Transverse colon (tissue), 4 donors: ENCODE results near the gene GLRA1. TPM values are rescaled to one million over a fixed set of nuclear protein-coding genes. Genes with fewer than 3 reads are reported as not detected.

Experiments
- small RNA-seq, 4 donors: library from RNA; depleted of rRNA; stranded (forward); fragments of <200 nt; gene quantifications; one replicate each; pipeline ENCODE3, GENCODE V24; 2016
- total RNA-seq, 4 donors: library from RNA; depleted of rRNA; stranded (reverse); fragments of >200 nt; gene quantifications; one replicate each; pipeline ENCODE4 v1.1.0, GENCODE V29; 2016

Gene GLRA1
- total RNA-seq, 4 donors from 2014 or later = not detected

Small RNA genes within 50 kb of the gene (small RNA-seq; reads per million reads assigned to genes)
- gene RNA5SP198 = 0 to 0.12 (median 0) reads per million in 4 donors

Other genes with a start within 250 kb of the GLRA1 start
- 100 to 1,000 TPM in 1 of 4 donors, 10 to 100 TPM in 3; 47.9 to 267 (median 85.1) TPM for gene SPARC, start 237.9 kb downstream of the GLRA1 start, total RNA-seq
- gene ATOX1, start 166.2 kb downstream of the GLRA1 start, total RNA-seq = 10 to 100 TPM in 2 of 4 donors, 1 to 10 TPM in 2; 5.0 to 81.1 (median 31.7) TPM
- gene G3BP1, start 152.9 kb downstream of the GLRA1 start, total RNA-seq = 10 to 100 TPM; 35.4 to 88.6 (median 66.7) TPM